Stimulated activated CD8-positive, alpha-beta memory T cell treated with anti-CD3 and anti-CD28 coated beads, Interleukin-12 subunit alpha, Interleukin-12 subunit beta, amount 100 ng/mL, for 1 hour (primary cell): ENCODE results near the gene MOAP1.
"Not testable (repeated sequence)": the region's sequence is repeated elsewhere in the genome, so short reads cannot be mapped to it uniquely, and the experiment has no call there.

Experiments
- DNase-seq: peaks from one replicate; pipeline ENCODE4 v3.0.0-alpha.2; 2020; ENCODE audit warnings: low read depth

The MOAP1 gene, protein sequence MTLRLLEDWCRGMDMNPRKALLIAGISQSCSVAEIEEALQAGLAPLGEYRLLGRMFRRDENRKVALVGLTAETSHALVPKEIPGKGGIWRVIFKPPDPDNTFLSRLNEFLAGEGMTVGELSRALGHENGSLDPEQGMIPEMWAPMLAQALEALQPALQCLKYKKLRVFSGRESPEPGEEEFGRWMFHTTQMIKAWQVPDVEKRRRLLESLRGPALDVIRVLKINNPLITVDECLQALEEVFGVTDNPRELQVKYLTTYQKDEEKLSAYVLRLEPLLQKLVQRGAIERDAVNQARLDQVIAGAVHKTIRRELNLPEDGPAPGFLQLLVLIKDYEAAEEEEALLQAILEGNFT

GRCh38 chr14:93184391-93185348 is at the start of gene MOAP1, which contains the start of gene LYSET:
TSS of gene MOAP1 (minus strand) at chr14:93184897. CDS start at chr14:93184242, 655 bp downstream.
TSS of gene LYSET (plus strand) at chr14:93185317. CDS start at chr14:93185406, 89 bp downstream.
- peak; percentile 83 for DNase-seq

DNA sequence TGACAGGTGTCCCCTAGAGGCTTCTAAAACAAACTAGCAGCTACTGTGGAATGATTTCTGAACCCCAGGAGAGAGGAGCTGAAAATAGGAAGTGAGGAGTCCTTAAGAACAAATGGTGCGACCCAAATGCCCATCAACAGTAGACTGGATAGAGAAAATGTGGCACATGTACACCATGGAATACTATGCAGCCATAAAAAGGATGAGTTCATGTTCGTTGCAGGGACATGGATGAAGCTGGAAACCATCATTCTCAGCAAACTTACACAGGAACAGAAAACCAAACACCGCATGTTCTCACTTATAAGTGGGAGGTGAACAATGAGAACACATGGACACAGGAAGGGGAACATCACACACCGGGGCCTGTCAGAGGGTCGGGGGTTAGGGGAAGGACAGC is 48.4 kb upstream of the MOAP1 start:
- DNase-seq: not testable (repeated sequence)

GRCh38 chr14:93232159-93232558 is 47.5 kb upstream of the MOAP1 start:
- no peak for DNase-seq

GRCh38 chr14:93231129-93231979 is 46.7 kb upstream of the MOAP1 start:
- DNase-seq: no peak

DNA sequence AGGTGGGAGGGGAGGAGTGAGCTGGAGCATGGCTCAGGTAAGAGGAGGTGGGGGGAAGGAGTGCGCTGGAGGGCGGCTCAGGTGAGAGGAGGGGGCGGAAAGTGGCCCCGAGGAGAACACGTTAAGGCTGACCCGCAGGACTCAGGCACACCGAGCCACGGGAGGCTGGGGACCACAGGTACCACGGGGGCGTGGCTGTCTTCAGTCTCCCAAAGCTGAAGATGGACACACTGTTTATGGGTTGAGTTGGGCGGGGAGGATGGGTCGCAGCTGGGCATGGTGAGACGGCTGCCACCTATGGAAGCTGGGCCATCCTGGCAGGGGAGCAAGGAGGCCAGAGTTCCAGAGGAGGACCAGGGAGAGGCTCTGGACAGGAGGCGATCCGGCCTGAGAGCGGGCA is 45.8 kb upstream of the MOAP1 start:
- no peak for DNase-seq

GRCh38 chr14:93228550-93228949 is 43.9 kb upstream of the MOAP1 start:
- no peak for DNase-seq

- no peak for DNase-seq
Observed at GRCh38 chr14:93223565-93223964, 38.9 kb upstream of the MOAP1 start.

GRCh38 chr14:93220509-93220908 is 35.8 kb upstream of the MOAP1 start:
- DNase-seq: no peak

DNA sequence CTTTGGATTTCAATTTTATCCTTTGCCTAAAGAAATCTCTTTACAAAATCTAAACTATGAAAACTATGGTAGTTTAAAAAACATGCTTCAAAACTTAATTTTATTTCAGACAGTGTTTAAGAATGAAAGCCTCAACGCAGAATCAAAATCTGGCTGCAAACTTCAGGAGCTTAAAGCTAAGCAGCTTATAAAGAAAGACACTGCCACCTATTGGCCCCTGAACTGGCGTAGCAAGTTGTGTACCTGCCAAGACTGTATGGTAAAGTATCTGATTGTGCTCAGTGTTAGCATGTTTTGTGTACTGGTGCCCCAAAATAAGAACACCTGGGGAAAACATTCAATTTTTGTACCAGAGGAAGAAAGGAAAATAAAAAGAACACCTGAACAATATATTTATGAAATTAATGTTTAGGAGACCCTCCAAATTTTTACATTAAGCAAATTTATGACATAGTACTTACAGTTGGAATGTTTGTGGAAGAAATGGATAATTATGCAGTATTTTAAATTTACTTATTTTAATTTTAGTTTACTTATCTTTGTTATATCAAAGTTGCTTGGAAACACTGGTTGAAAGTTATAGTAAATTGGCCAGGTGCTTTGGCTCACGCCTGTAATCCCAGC is 34.5 kb upstream of the MOAP1 start:
- DNase-seq: peak; percentile 23

DNA sequence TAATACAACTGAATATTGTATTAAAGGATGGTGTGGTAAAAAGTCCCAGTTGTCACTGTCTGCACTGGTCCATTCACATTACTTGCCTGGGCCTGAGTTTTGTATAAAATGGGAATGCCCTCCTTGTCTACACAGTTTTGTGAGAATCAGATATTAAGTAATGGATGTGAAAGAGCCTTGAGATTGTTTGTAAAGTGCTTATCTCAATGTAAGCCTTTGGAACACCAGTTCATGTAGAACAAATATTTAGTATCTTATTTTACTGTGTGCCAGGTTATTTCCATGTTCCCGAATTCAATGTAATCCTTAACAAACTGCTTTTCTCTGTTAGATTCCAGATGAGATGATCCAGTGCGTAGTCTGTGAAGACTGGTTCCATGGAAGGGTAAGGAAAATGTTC is 29.9 kb upstream of the MOAP1 start:
- no peak for DNase-seq

DNA sequence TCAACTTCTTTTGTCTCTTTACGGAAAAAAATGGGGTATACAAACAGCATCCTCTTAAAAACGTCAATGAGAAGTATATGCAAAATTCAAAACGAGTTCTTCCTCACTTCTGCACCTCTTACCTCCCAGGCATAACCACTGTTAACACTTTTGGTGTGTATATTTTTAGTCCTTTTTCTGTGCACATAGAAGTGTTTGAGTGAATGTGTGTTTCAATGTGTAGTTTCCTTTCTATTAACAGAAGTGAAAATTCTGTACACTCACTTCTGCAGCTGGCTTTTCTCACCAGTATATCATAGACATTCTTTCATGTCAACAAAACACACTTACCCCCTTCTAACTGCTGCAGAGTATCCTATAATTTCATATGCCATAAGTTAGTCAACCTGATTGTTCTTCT is 27.7 kb upstream of the MOAP1 start:
- no peak for DNase-seq

DNA sequence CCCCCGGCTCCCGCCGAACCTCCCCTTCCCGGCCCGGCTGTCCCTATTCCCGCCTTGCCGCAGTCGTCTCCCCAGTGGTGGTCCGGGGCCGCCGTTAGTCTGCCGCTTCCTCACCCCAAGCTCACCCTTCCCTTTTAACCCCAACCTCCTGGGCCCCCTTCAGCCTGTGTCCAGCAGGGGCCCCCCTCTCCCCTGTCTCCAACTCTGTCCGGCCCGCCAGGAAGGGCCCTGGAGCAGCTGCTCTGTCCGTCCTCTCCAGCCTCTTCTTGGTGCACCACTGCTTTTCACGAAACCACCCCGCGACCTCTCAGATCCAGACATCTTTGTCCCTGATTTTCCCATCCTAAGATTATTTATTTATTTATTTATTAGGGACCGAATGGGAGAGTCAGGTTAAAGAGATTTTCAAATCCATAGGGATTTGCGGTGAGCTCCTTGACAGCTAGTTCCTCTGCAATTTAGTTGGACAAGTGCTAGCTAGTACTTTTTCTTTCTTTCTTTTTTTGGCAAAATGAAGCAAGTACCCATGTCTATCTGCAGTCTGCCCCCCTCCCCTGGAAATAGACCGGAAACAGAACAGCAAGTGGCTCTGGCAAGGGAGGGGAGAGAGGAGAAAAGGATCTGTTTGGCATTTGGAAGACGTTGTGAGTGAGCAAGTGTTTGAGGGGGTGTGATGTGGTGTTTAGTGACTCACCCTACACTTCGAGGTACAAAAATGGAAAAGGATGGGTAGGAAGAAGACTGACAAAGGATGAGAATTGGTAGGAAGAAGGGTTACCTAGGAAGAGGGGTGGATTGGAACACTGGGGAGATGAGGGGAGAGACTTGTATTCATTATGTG is 23.0 kb upstream of the MOAP1 start:
- DNase-seq: no peak

DNA sequence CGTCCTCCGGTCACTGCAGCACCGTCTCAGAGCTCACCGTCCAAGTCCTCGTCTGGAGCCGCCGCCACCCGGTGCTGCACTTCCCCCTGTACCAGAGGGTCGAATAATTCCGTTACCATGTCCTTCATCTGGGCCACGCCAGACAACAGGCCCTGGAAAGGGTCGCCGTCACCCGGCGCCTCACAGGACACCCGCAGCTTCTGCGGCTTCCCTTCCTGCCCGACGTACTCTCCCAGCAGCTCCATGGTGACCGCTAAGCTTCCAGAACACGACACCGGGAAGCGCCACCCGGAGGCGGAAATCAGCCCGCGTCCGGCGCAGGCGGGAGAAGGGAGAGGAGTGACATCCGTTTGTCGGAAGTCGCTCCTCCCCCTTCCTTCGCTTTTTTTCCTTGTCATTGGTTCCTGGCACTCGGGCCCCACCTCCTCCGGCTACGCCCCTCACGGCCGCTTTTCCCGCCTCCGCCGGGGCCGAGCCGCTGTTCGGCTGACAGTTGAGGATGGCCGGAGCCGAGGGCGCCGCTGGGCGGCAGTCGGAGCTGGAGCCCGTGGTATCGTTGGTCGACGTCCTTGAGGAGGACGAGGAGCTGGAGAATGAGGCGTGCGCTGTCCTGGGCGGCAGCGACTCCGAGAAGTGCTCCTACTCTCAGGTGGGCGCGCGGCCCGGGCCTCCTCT is 22.2 kb upstream of the MOAP1 start, which contains the start of the genes GON7 and UBR7:
GON7 (minus strand) TSS at position 273 of the 675 bp plus-strand sequence; CDS start at position 245, 28 bp downstream.
UBR7 (plus strand) TSS at position 464 of the 675 bp plus-strand sequence; CDS start at position 500, 36 bp downstream.
- peak; percentile 77 for DNase-seq

GRCh38 chr14:93201155-93201704 is 16.5 kb upstream of the MOAP1 start:
- DNase-seq: no peak

DNA sequence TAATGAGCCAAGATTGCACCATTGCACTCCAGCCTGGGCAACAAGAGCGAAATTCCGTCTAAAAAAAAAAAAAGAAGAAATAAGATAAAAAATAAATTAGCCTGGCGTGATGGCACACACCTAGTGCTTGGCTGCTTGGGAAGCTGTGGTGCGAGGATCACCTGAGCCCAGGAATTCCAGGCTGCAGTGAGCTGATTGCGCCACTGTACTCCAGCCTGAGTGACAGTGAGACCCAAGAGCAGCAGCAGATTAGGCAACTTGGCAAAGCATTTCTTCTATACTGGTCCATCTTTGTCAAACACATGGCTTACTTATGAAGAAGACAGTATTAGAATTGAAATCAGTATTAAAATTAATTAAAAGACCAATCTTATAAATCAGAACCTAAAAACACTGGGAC is 15.9 kb upstream of the MOAP1 start:
- no peak for DNase-seq

- DNase-seq: no peak
Observed at GRCh38 chr14:93199031-93199430, 14.3 kb upstream of the MOAP1 start.

- no peak for DNase-seq
Observed at GRCh38 chr14:93195316-93195999, 10.8 kb upstream of the MOAP1 start.

GRCh38 chr14:93186956-93187355 is 2.3 kb upstream of the MOAP1 start:
- no peak for DNase-seq

DNA sequence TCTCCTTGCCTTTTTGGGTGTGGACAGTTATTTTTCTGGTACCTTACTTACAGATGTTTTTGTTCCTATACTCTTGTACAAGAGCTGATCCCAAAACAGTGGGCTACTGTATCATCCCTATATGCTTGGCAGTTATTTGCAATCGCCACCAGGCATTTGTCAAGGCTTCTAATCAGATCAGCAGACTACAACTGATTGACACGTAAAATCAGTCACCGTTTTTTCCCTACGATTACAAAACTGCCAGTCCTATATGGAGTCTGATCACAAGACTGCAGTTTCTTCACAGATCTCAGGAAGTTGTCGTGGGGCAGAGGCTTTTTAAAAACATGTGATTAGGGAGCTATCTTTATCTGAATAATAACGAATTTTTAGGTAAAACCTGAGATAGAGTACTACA is 1.8 kb upstream of the MOAP1 start:
- DNase-seq: no peak
